IMR-90 (cell line): ENCODE measurements around the gene UBQLN1.

Experiments used
- CTCF ChIP-seq: conservative IDR thresholded peaks from 2 replicates; pipeline ENCODE4 v1.5.1; 2012; ENCODE audit warnings: mild to moderate bottlenecking, low read depth, low read length, improper control_type of control experiment
- POLR2A ChIP-seq: IDR thresholded peaks from 2 replicates; pipeline ENCODE4 v1.6.1; 2012; ENCODE audit warnings: mild to moderate bottlenecking, low read depth, low read length
- RFX5 ChIP-seq: IDR thresholded peaks from 2 replicates; pipeline ENCODE4 v1.8.0; 2012; ENCODE audit warnings: low read depth, mild to moderate bottlenecking, low read length, moderate library complexity
- SMC3 ChIP-seq: fragments of 150-350 bp; IDR thresholded peaks from 2 replicates; pipeline ENCODE4 v1.6.1; 2016; ENCODE audit warnings: low read depth, mild to moderate bottlenecking, antibody characterized with exemption, low read length, moderate library complexity
- USF2 ChIP-seq: fragments of 150-350 bp; IDR thresholded peaks from 2 replicates; pipeline ENCODE4 v1.6.1; 2017; ENCODE audit warnings: mild to moderate bottlenecking, antibody characterized with exemption, low read length, low read depth

- TF ChIP-seq CTCF (no peak), SMC3 (no peak), POLR2A (no peak), USF2 (no peak), RFX5 (no peak)
Observed at GRCh38 chr9:83675466-83675865, 32.3 kb downstream of the UBQLN1 start.
